ENCODE measurements around the gene GPS2. TPM values are rescaled to one million over a fixed set of nuclear protein-coding genes. Genes with fewer than 3 reads are reported as not detected.
A peak's percentile ranks its signal among the peaks of the same experiment; 100 is the strongest.

The GPS2 gene
- total RNA-seq, 4 donors from 2014 or later, result 69.5 to 130 (median 100) TPM

DNA sequence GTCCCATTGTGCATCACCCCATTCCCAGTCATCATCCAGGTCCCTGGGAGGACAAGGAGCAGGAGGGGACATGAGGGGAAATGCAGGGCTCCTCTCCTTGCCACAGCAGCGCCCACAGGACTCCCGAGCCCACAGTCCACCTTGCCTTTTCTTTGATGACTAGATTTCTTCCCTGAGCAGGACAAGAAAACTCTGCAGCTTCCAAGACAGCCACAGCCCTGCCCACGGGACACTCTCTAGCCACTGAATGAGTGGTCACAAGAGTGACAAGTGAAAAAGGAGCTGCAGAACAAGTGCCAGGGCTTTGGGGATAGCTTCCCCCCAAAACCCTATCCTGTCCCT lies 9.2 kb upstream of the GPS2 start:
- TF ChIP-seq POLR2A (IDR thresholded peaks at IDR 0.05), result no peak
- TF ChIP-seq, protein P1, sequence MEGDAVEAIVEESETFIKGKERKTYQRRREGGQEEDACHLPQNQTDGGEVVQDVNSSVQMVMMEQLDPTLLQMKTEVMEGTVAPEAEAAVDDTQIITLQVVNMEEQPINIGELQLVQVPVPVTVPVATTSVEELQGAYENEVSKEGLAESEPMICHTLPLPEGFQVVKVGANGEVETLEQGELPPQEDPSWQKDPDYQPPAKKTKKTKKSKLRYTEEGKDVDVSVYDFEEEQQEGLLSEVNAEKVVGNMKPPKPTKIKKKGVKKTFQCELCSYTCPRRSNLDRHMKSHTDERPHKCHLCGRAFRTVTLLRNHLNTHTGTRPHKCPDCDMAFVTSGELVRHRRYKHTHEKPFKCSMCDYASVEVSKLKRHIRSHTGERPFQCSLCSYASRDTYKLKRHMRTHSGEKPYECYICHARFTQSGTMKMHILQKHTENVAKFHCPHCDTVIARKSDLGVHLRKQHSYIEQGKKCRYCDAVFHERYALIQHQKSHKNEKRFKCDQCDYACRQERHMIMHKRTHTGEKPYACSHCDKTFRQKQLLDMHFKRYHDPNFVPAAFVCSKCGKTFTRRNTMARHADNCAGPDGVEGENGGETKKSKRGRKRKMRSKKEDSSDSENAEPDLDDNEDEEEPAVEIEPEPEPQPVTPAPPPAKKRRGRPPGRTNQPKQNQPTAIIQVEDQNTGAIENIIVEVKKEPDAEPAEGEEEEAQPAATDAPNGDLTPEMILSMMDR (IDR thresholded peaks at IDR 0.05), result peak in 2 of 6 experiments; percentile 0 to 3
- 86 to 88% methylated on average over 3 of the region's 3 CpGs for WGBS, 2 donors
- intact Hi-C loops (cut with DNase I), result no loop called here
- no peak for DNase-seq
- Histone ChIP-seq H3K4me1 (peaks cover 0 to 8% of the 10 kb centered on the region in 2 donors), H3K27me3 (no peaks in the 10 kb centered on the region), H3K4me3 (replicated peaks in 1 of 3) (no peak overlapping the region), H3K36me3 (peaks cover 44 to 48% of the 10 kb centered on the region in 2 donors), H3K9me3 (no peaks in the 10 kb centered on the region), H3K27ac (no peak overlapping the region)

DNA sequence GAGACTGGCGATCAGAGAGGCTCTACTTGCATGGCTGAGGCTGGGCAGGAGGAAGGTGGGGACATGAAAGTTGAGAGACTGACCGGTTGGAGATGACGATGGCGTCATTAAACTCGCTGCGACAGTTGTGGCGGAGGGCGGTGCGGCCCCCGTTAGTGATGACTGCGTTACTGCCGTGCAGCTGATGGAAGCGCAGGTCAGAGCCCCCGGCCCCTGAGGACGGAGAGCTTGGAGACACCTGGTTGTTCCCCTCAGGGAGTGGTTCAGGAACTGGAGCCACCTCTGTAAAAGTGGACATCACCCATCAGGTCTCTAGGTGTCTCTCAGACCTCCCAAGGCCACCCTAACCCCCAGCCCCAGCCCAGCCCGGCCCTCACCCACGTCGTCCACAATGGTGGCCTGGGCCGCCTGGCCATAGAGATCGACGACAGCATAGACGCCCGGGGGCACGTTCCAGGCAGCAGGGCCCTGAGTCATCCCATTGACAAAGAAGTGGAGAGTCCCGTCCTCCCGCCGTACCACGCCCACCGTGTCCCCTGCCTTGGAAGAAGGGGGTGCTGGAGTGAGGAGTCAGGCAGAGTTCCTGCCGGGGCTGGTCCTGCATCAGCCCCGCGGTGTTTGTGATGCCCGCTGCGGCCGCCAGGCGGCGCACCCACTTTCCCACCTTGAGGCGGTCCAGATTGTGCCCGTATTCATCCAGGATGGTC lies 8.7 kb upstream of the GPS2 start:
- H3K36me3 ChIP-seq, result peaks cover 46 to 49% of the 10 kb centered on the region in 2 donors
- no peaks in the 10 kb centered on the region for H3K9me3 ChIP-seq
- H3K4me1 ChIP-seq, result peaks cover 0 to 8% of the 10 kb centered on the region in 2 donors
- DNase-seq, result peak; percentile 35 to 46
- TF ChIP-seq, protein P1 (IDR thresholded peaks at IDR 0.05), result peak in 5 of 6 experiments; percentile 41 to 58 (median 48)
- no peak for TF ChIP-seq POLR2A (IDR thresholded peaks at IDR 0.05)
- H3K27ac ChIP-seq, result no peak overlapping the region
- intact Hi-C loops (cut with DNase I), result no loop called here
- no peaks in the 10 kb centered on the region for H3K27me3 ChIP-seq
- no peak overlapping the region for H3K4me3 ChIP-seq (replicated peaks in 1 of 3)
- 69 to 72% methylated on average over 30 to 37 of the region's 39 CpGs for WGBS, 2 donors

DNA sequence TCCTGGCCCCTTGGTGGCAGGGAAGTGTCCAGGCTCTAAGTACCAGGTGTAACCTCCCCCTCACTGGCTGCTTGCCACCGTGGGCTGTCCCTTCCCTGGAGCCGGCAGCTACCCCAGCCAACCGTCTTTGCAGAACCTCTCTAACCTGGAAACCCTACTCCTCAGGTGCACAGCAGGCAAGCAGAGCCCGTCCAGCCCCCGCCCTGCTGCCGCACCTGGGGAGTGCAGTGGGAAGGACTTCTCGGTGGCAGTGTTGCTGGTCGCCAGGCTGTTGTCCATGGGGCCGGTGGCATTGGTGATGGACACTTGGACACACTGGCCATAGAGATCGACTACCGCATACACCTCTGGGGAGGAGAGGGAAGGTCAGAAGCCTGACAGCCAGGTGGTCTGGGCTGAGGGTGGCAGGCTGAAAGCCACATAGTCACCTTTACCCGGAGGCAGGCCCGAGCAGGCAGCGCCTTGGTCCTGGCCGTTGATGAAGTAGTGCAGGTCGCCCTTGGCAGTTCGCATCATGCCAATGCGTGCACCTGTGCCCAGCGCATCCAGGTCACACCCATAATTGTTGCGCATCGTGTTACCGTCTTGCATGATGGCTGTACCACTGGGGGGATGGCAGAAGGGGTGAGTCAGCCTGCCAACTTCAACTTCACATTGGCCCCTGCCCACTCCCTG lies 7.5 kb upstream of the GPS2 start:
- peaks cover 58 to 60% of the 10 kb centered on the region in 2 donors for H3K36me3 ChIP-seq
- DNase-seq, result no peak
- H3K4me3 ChIP-seq (replicated peaks in 1 of 3), result no peak overlapping the region
- intact Hi-C loops (cut with DNase I), result no loop called here
- H3K27me3 ChIP-seq, result no peaks in the 10 kb centered on the region
- H3K9me3 ChIP-seq, result no peaks in the 10 kb centered on the region
- H3K4me1 ChIP-seq, result no peaks in the 10 kb centered on the region
- WGBS, 2 donors, result 93 to 96% methylated on average over 10 to 20 of the region's 22 CpGs
- H3K27ac ChIP-seq, result no peak overlapping the region
- TF ChIP-seq, protein P1 (IDR thresholded peaks at IDR 0.05), result no peak
- TF ChIP-seq POLR2A (IDR thresholded peaks at IDR 0.05), result no peak

DNA sequence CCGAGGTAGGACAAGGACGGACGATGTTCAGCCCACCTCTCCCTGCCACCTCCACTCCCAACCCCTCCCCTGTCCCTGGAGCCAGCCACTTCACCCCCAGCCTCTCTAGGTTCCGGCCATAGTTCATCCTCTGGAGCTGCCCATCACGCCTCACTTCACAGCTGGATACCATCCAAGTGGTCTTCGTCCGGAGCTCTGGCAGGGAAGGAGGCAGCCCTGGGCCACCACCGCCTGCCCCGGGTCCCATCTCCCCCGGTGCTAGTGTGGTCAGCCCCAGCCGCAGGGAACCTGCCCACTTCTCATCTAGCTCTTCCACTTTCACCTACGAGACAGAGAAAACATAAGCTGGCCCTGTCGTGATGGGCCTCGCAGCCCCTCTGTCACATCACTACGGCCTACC lies 6.3 kb upstream of the GPS2 start:
- no peaks in the 10 kb centered on the region for H3K9me3 ChIP-seq
- 72 to 80% methylated on average over 6 to 13 of the region's 15 CpGs for WGBS, 2 donors
- peaks cover 64% of the 10 kb centered on the region in 2 donors for H3K36me3 ChIP-seq
- H3K4me3 ChIP-seq (replicated peaks in 1 of 3), result no peak overlapping the region
- TF ChIP-seq, protein P1 (IDR thresholded peaks at IDR 0.05), result no peak
- no peak for TF ChIP-seq POLR2A (IDR thresholded peaks at IDR 0.05)
- intact Hi-C loops (cut with DNase I), result no loop called here
- no peak for DNase-seq
- H3K27ac ChIP-seq, result no peak overlapping the region
- no peaks in the 10 kb centered on the region for H3K4me1 ChIP-seq
- no peaks in the 10 kb centered on the region for H3K27me3 ChIP-seq
